Stimulated activated CD4-positive, alpha-beta T cell treated with anti-CD3 and anti-CD28 coated beads, Interleukin-2, amount 100 ng/mL, for 4 hours (primary cell): ENCODE results near the gene NUAK2.
"Not testable (repeated sequence)": the region's sequence is repeated elsewhere in the genome, so short reads cannot be mapped to it uniquely, and the experiment has no call there.

Source experiments
- DNase-seq: peaks from one replicate; pipeline ENCODE4 v3.0.0-alpha.2; 2020; ENCODE audit warnings: low read depth

NUAK2 gene

GRCh38 chr1:205297546-205298177, 23.9 kb downstream of the NUAK2 start:
- not testable (repeated sequence) for DNase-seq

GRCh38 chr1:205296154-205296553, 25.4 kb downstream of the NUAK2 start:
- no peak for DNase-seq

GRCh38 chr1:205294934-205295333, 26.6 kb downstream of the NUAK2 start:
- DNase-seq = no peak

- DNase-seq = no peak
These were observed 27.2 kb downstream of the NUAK2 start for GRCh38 chr1:205294175-205294917.

- no peak for DNase-seq
These were observed 28.0 kb downstream of the NUAK2 start for GRCh38 chr1:205293350-205294074.

GRCh38 chr1:205291596-205291995, 29.9 kb downstream of the NUAK2 start:
- DNase-seq = no peak

- DNase-seq = peak; percentile 63
These were observed 33.6 kb downstream of the NUAK2 start for GRCh38 chr1:205287767-205288559.

GRCh38 chr1:205287076-205287475, 34.5 kb downstream of the NUAK2 start:
- DNase-seq = no peak

- no peak for DNase-seq
These were observed 35.1 kb downstream of the NUAK2 start for GRCh38 chr1:205286335-205286950.

GRCh38 chr1:205285381-205286101, 36.0 kb downstream of the NUAK2 start:
- DNase-seq = peak; percentile 28

GRCh38 chr1:205284420-205285144, 37.0 kb downstream of the NUAK2 start:
- DNase-seq = peak; percentile 71

- DNase-seq = no peak
These were observed 38.0 kb downstream of the NUAK2 start for GRCh38 chr1:205283270-205284147.

- DNase-seq = not testable (repeated sequence)
These were observed 40.7 kb downstream of the NUAK2 start for GRCh38 chr1:205280666-205281395.

- no peak for DNase-seq
These were observed 41.6 kb downstream of the NUAK2 start for GRCh38 chr1:205279986-205280385.

GRCh38 chr1:205276689-205277065, 44.9 kb downstream of the NUAK2 start:
- DNase-seq = no peak

- DNase-seq = no peak
These were observed 45.4 kb downstream of the NUAK2 start for GRCh38 chr1:205275916-205276688.

GRCh38 chr1:205275133-205275532, 46.4 kb downstream of the NUAK2 start:
- DNase-seq = no peak
